HL-60 (cell line): ENCODE measurements around the gene GPC4.

Source experiments
- DNase-seq, 2 experiments: peaks; one replicate each; pipeline ENCODE4 v3.0.0-alpha.2; 2010 to 2020; ENCODE audit warnings: low read depth in 1 of 2, low spot score in 1 of 2
- H3K27ac ChIP-seq: fragments of 250-450 bp; sonication (Bioruptor Pico); replicated peaks from 2 replicates; pipeline ENCODE4 v1.5.1; 2020; ENCODE audit warnings: mild to moderate bottlenecking, moderate library complexity
- H3K27me3 ChIP-seq: fragments of 250-450 bp; sonication (Bioruptor Pico); 2 replicates; pipeline ENCODE4 v1.5.1; 2021; ENCODE audit warnings: mild to moderate bottlenecking, moderate library complexity; ENCODE audit not compliant: insufficient read depth, poor library complexity, severe bottlenecking
- H3K4me3 ChIP-seq: replicated peaks from 2 replicates; pipeline ENCODE4 v1.5.1; 2011; ENCODE audit warnings: mild to moderate bottlenecking, control low read depth, low read length; ENCODE audit not compliant: insufficient read depth
- CTCF ChIP-seq: IDR thresholded peaks from one replicate; pipeline ENCODE4 v1.5.1; 2011; ENCODE audit warnings: low read length, control low read depth, inconsistent platforms; ENCODE audit not compliant: insufficient read depth
- GABPA ChIP-seq: IDR thresholded peaks from 2 replicates; pipeline ENCODE4 v1.6.1; 2012; ENCODE audit warnings: low read depth
- POLR2AphosphoS5 ChIP-seq: IDR thresholded peaks from 2 replicates; pipeline ENCODE4 v1.6.1; 2012; ENCODE audit warnings: low read depth
- REST ChIP-seq: IDR thresholded peaks from 2 replicates; pipeline ENCODE4 v1.6.1; 2012; ENCODE audit warnings: low read depth; ENCODE audit not compliant: insufficient replicate concordance
- SPI1 ChIP-seq: IDR thresholded peaks from 2 replicates; pipeline ENCODE4 v1.6.1; 2012; ENCODE audit warnings: low read depth, mild to moderate bottlenecking, borderline replicate concordance

GPC4 gene

GRCh38 chrX:133444196-133444595, 28.9 kb upstream of the GPC4 start:
- Histone ChIP-seq H3K4me3 (no peak overlapping the region), H3K27me3 (no peaks in the 10 kb centered on the region), H3K27ac (no peak overlapping the region)
- no peak for TF ChIP-seq CTCF
- TF ChIP-seq REST, result no peak
- no peak for DNase-seq

GRCh38 chrX:133440797-133441163, 25.5 kb upstream of the GPC4 start:
- H3K4me3 ChIP-seq, result no peak overlapping the region

GRCh38 chrX:133440081-133440796, 24.9 kb upstream of the GPC4 start:
- Histone ChIP-seq H3K27me3 (no peaks in the 10 kb centered on the region), H3K4me3 (no peak overlapping the region), H3K27ac (no peak overlapping the region)
- TF ChIP-seq CTCF (no peak), POLR2AphosphoS5 (no peak), GABPA (no peak), SPI1 (no peak), REST (no peak)
- no peak for DNase-seq

More at GRCh38 chrX:133440797-133441163, 25.5 kb upstream of the GPC4 start:
- TF ChIP-seq REST, result no peak
- no peak for TF ChIP-seq CTCF
- TF ChIP-seq GABPA, result no peak
- no peak for TF ChIP-seq POLR2AphosphoS5
- TF ChIP-seq SPI1, result no peak
- H3K27me3 ChIP-seq, result no peaks in the 10 kb centered on the region
- H3K27ac ChIP-seq, result no peak overlapping the region
- no peak for DNase-seq
